ENCODE data around the gene SLC16A13. TPM values are rescaled to one million over a fixed set of nuclear protein-coding genes. Genes with fewer than 3 reads are reported as not detected.
A peak's percentile ranks its signal among the peaks of the same experiment; 100 is the strongest.

SLC16A13 gene
- total RNA-seq, 1 experiment from 2014 or later = 13.1 TPM

- in situ Hi-C loops (cut with HindIII; ENCODE audit: low pct_unique_long_range_greater_than_20kb, low sequenced_read_pairs) = no loop called here
- Histone ChIP-seq H3K4me3 (ENCODE audit: low read depth in 2 of 2, low read length in 2 of 2) (peak overlapping the region; percentile 98 to 99), H3K27ac (ENCODE audit: low read length) (peak overlapping the region; percentile 95), H3K36me3 (ENCODE audit: control insufficient read depth, insufficient read depth, low read length) (peaks cover 18% of the 10 kb centered on the region; the same call in 1 of the 2 replicates), H3K9me3 (ENCODE audit: control insufficient read depth, insufficient read depth, low read depth, low read length) (no peaks in the 10 kb centered on the region), H3K4me1 (ENCODE audit: control insufficient read depth, insufficient read depth, low read length) (peaks cover 21% of the 10 kb centered on the region), H3K27me3 (ENCODE audit: control insufficient read depth, insufficient read depth, low read length) (no peaks in the 10 kb centered on the region)
- BruUV-seq (replicated peaks) = no TSS peak
- intact Hi-C loops (cut with micrococcal nuclease; ENCODE audit: unreplicated experiment) = no loop called here
- peak; percentile 93 for ATAC-seq
- TF ChIP-seq REST (IDR thresholded peaks at IDR 0.05; ENCODE audit: insufficient read depth in 1 of 2, low read depth in 2 of 2, low read length in 1 of 2) (peak in 1 of 2 experiments; percentile 30; a peak in 1 of 4 replicates), TCF7L2 (IDR thresholded peaks at IDR 0.05; ENCODE audit: low read depth, low read length) (no peak), POLR2AphosphoS5 (IDR thresholded peaks at IDR 0.05; ENCODE audit: low read depth, low read length) (peak; percentile 90), SIN3A (IDR thresholded peaks at IDR 0.05; ENCODE audit: borderline replicate concordance, insufficient read depth, low read depth, low read length) (0 out of 2 replicates have a peak, but pooled peaks have one; percentile 1), CTCF (IDR thresholded peaks at IDR 0.05) (peak; percentile 86)
- no peak for DNase-seq (ENCODE audit: low read depth, low spot score)
- ChIA-PET POLR2A (no interaction called here), CTCF (interaction anchor here (1.5 kb wide), 1 partner anchor 100 kb away, joined by 3 read pairs; no protein-coding TSS in a partner anchor)
These were observed 21.4 kb upstream of the SLC16A13 start for GRCh38 chr17:7014261-7014994.

GRCh38 chr17:7014995-7015958 lies 20.5 kb upstream of the SLC16A13 start:
- no TSS peak for BruUV-seq (replicated peaks)
- peaks cover 18% of the 10 kb centered on the region; the same call in 1 of the 2 replicates for H3K36me3 ChIP-seq (ENCODE audit: control insufficient read depth, insufficient read depth, low read length)
- ChIA-PET POLR2A (no interaction called here), CTCF (interaction anchor here (1.5 kb wide), 1 partner anchor 101 kb away, joined by 3 read pairs; no protein-coding TSS in a partner anchor)
- DNase-seq (ENCODE audit: low read depth, low spot score) (no peak), ATAC-seq (no peak)
- intact Hi-C loops (cut with micrococcal nuclease; ENCODE audit: unreplicated experiment) (no loop called here), in situ Hi-C loops (cut with HindIII; ENCODE audit: low pct_unique_long_range_greater_than_20kb, low sequenced_read_pairs) (no loop called here)
- peak overlapping the region; percentile 98 to 99 for H3K4me3 ChIP-seq (ENCODE audit: low read depth in 2 of 2, low read length in 2 of 2)
- no peaks in the 10 kb centered on the region for H3K27me3 ChIP-seq (ENCODE audit: control insufficient read depth, insufficient read depth, low read length)
- peak overlapping the region; percentile 89 for H3K27ac ChIP-seq (ENCODE audit: low read length)
- no peaks in the 10 kb centered on the region for H3K9me3 ChIP-seq (ENCODE audit: control insufficient read depth, insufficient read depth, low read depth, low read length)
- H3K4me1 ChIP-seq (ENCODE audit: control insufficient read depth, insufficient read depth, low read length) = peaks cover 20% of the 10 kb centered on the region
- TF ChIP-seq POLR2AphosphoS5 (IDR thresholded peaks at IDR 0.05; ENCODE audit: low read depth, low read length) (no peak), CTCF (IDR thresholded peaks at IDR 0.05) (peak; percentile 43)
